ENCODE measurements around the gene NFAT5. TPM values are rescaled to one million over a fixed set of nuclear protein-coding genes. Genes with fewer than 3 reads are reported as not detected.

The NFAT5 gene
- total RNA-seq, 2 experiments from 2014 or later, result 19.5 to 21.2 TPM

GRCh38 chr16:69611103-69611640, 45.4 kb downstream of the NFAT5 start:
- intact Hi-C loops (cut with DNase I, micrococcal nuclease), result no loop called here
- ChIA-PET POLR2A (no interaction called here), CTCF (interaction anchor here (1.0 kb wide), 1 partner anchor 10 kb away, joined by 3 read pairs; no protein-coding TSS in a partner anchor)
- DNase-seq (no peak), ATAC-seq (ENCODE audit: poor library complexity) (no peak)
- Histone ChIP-seq H3K4me1 (ENCODE audit: insufficient read depth, low read length) (no peaks in the 10 kb centered on the region), H3K36me3 (ENCODE audit: insufficient read depth, low read length) (peaks cover 5% of the 10 kb centered on the region), H3K4me3 (ENCODE audit: low read length) (no peak overlapping the region), H3K27ac (ENCODE audit: low read depth in 1 of 2, low read length in 2 of 2) (no peak overlapping the region), H3K27me3 (ENCODE audit: control insufficient read depth in 1 of 2, insufficient read depth in 2 of 2, low read length in 2 of 2) (no peaks in the 10 kb centered on the region), H3K9me3 (ENCODE audit: control insufficient read depth in 1 of 2, insufficient read depth in 1 of 2, low read length in 2 of 2) (no peaks in the 10 kb centered on the region)
- H3K27me3 Mint-ChIP-seq, result no peaks in the 10 kb centered on the region
- TF ChIP-seq CTCF (IDR thresholded peaks at IDR 0.05), result no peak
- no peak overlapping the region for H3K27ac Mint-ChIP-seq
- H3K36me3 Mint-ChIP-seq (ENCODE audit: low read depth), result peaks cover 12% of the 10 kb centered on the region
- H3K4me1 Mint-ChIP-seq (ENCODE audit: low read depth), result peaks cover 68% of the 10 kb centered on the region
- peak overlapping the region; percentile 2 for H3K4me3 Mint-ChIP-seq
- no peaks in the 10 kb centered on the region for H3K9me3 Mint-ChIP-seq

- ATAC-seq (ENCODE audit: poor library complexity) (no peak), DNase-seq (peak in 2 of 14 experiments; percentile 3 to 15)
- peaks cover 64% of the 10 kb centered on the region for H3K4me1 Mint-ChIP-seq (ENCODE audit: low read depth)
- no peaks in the 10 kb centered on the region for H3K27me3 Mint-ChIP-seq
- no peaks in the 10 kb centered on the region for H3K9me3 ChIP-seq (ENCODE audit: control insufficient read depth in 1 of 2, insufficient read depth in 1 of 2, low read length in 2 of 2)
- no peaks in the 10 kb centered on the region for H3K9me3 Mint-ChIP-seq
- no peak overlapping the region for H3K27ac ChIP-seq (ENCODE audit: low read depth in 1 of 2, low read length in 2 of 2)
- H3K27me3 ChIP-seq (ENCODE audit: control insufficient read depth in 1 of 2, insufficient read depth in 2 of 2, low read length in 2 of 2), result no peaks in the 10 kb centered on the region
- POLR2A ChIA-PET, result no interaction called here
- TF ChIP-seq CTCF (IDR thresholded peaks at IDR 0.05), result no peak
- peak overlapping the region; percentile 34 for H3K27ac Mint-ChIP-seq
- no peak overlapping the region for H3K4me3 Mint-ChIP-seq
- CTCF ChIA-PET, result interaction anchor here (1.2 kb wide), 1 partner anchor 13 kb away, joined by 3 read pairs; no protein-coding TSS in a partner anchor
- no peak overlapping the region for H3K4me3 ChIP-seq (ENCODE audit: low read length)
- H3K4me1 ChIP-seq (ENCODE audit: insufficient read depth, low read length), result no peaks in the 10 kb centered on the region
- peaks cover 2% of the 10 kb centered on the region for H3K36me3 ChIP-seq (ENCODE audit: insufficient read depth, low read length)
- intact Hi-C loops (cut with DNase I, micrococcal nuclease), result no loop called here
- peaks cover 13% of the 10 kb centered on the region for H3K36me3 Mint-ChIP-seq (ENCODE audit: low read depth)
Observed at GRCh38 chr16:69613378-69614154, 47.8 kb downstream of the NFAT5 start.

- Mint-ChIP-seq H3K27me3 (no peaks in the 10 kb centered on the region), H3K27ac (no peak overlapping the region), H3K9me3 (no peaks in the 10 kb centered on the region), H3K36me3 (ENCODE audit: low read depth) (peaks cover 13% of the 10 kb centered on the region), H3K4me1 (ENCODE audit: low read depth) (peaks cover 63% of the 10 kb centered on the region), H3K4me3 (no peak overlapping the region)
- POLR2A ChIA-PET, result no interaction called here
- no peaks in the 10 kb centered on the region for H3K9me3 ChIP-seq (ENCODE audit: control insufficient read depth in 1 of 2, insufficient read depth in 1 of 2, low read length in 2 of 2)
- TF ChIP-seq CTCF (IDR thresholded peaks at IDR 0.05), result no peak
- H3K4me3 ChIP-seq (ENCODE audit: low read length), result no peak overlapping the region
- H3K27ac ChIP-seq (ENCODE audit: low read depth in 1 of 2, low read length in 2 of 2), result no peak overlapping the region
- ATAC-seq (ENCODE audit: poor library complexity) (no peak), DNase-seq (no peak)
- intact Hi-C loops (cut with DNase I, micrococcal nuclease), result no loop called here
- H3K36me3 ChIP-seq (ENCODE audit: insufficient read depth, low read length), result peaks cover 2% of the 10 kb centered on the region
- H3K4me1 ChIP-seq (ENCODE audit: insufficient read depth, low read length), result no peaks in the 10 kb centered on the region
- no peaks in the 10 kb centered on the region for H3K27me3 ChIP-seq (ENCODE audit: control insufficient read depth in 1 of 2, insufficient read depth in 2 of 2, low read length in 2 of 2)
- CTCF ChIA-PET, result no interaction called here
Observed at GRCh38 chr16:69615528-69615927, 49.8 kb downstream of the NFAT5 start.
